Upper lobe of left lung (tissue), 4 donors: ENCODE results near the gene ADIPOR2.

Experiments
- EP300 ChIP-seq, 4 donors: sonication (generic); formaldehyde crosslinking; IDR thresholded peaks; one replicate each; pipeline ENCODE4 v1.5.1; 2017; ENCODE audit warnings: antibody characterized with exemption in 4 of 4, control low read depth in 2 of 4
- POLR2A ChIP-seq, 4 donors: fragments of 450-650 bp; IDR thresholded peaks; one replicate each; pipeline ENCODE4 v1.5.1; 2016 to 2017; ENCODE audit warnings: antibody characterized with exemption in 4 of 4, mild to moderate bottlenecking in 2 of 4
- POLR2AphosphoS5 ChIP-seq, 2 donors: sonication (generic); formaldehyde crosslinking; IDR thresholded peaks; one replicate each; pipeline ENCODE4 v1.5.1; 2017; ENCODE audit warnings: antibody characterized with exemption in 2 of 2
- TF ChIP-seq, protein P1 (sequence below), 6 experiments: fragments of 450-650 bp in 4 of 6; fragments of 200-600 bp in 2 of 6; sonication (generic) in 2 of 6; IDR thresholded peaks; one replicate each; pipeline ENCODE4 v1.5.1; 2016 to 2019; ENCODE audit warnings: antibody characterized with exemption in 6 of 6

DNA sequence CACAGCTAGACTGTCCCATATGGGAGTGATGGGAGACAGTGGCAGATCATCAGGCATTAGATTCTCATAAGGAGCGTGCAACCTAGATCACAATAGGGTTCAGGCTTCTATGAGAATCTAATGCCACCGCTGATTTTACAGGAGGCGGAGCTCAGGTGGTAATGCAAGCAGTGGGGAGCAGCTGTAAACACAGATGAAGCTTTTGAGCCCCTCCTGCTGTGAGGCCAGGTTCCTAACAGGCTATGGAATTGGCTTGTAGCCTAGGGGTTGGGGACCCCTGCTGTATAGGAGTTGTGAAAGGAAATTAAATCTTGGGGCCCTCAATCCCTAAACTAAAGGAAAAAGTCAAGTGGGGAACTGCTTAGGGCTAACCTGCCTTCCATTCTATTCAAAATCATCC, 29.6 kb downstream of the ADIPOR2 start:
- TF ChIP-seq EP300 (IDR thresholded peaks at IDR 0.05) (no peak), POLR2A (IDR thresholded peaks at IDR 0.05) (no peak), POLR2AphosphoS5 (IDR thresholded peaks at IDR 0.05) (no peak)
- TF ChIP-seq, protein P1, sequence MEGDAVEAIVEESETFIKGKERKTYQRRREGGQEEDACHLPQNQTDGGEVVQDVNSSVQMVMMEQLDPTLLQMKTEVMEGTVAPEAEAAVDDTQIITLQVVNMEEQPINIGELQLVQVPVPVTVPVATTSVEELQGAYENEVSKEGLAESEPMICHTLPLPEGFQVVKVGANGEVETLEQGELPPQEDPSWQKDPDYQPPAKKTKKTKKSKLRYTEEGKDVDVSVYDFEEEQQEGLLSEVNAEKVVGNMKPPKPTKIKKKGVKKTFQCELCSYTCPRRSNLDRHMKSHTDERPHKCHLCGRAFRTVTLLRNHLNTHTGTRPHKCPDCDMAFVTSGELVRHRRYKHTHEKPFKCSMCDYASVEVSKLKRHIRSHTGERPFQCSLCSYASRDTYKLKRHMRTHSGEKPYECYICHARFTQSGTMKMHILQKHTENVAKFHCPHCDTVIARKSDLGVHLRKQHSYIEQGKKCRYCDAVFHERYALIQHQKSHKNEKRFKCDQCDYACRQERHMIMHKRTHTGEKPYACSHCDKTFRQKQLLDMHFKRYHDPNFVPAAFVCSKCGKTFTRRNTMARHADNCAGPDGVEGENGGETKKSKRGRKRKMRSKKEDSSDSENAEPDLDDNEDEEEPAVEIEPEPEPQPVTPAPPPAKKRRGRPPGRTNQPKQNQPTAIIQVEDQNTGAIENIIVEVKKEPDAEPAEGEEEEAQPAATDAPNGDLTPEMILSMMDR (IDR thresholded peaks at IDR 0.05), result no peak
